ENCODE measurements around the gene ACO2.
A peak's percentile ranks its signal among the peaks of the same experiment; 100 is the strongest.

Gene ACO2

DNA sequence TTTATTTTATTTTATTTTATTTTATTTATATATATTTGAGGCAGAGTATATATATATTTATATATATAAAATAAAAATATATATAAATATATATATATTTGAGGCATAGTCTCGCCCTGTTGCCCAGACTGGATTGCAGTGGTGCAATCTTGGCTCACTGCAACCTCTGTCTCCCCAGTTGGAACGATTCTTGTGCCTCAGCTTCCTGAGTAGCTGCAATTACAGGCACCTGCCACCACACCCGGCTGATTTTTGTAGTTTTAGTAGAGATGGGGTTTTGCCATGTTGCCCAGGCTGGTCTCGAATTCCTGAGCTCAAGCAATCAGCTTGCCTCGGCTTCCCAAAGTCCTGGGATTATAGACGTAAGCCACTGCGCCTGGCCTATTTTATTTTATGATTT lies 31.4 kb downstream of the ACO2 start:
- Histone ChIP-seq H3K4me3 (ENCODE audit: low read depth, low read length) (no peak overlapping the region), H3K4me1 (no peaks in the 10 kb centered on the region), H3K27me3 (no peaks in the 10 kb centered on the region), H3K9me3 (no peaks in the 10 kb centered on the region), H3K36me3 (peaks cover 55% of the 10 kb centered on the region)
- no peak for DNase-seq
- TF ChIP-seq, protein P1, sequence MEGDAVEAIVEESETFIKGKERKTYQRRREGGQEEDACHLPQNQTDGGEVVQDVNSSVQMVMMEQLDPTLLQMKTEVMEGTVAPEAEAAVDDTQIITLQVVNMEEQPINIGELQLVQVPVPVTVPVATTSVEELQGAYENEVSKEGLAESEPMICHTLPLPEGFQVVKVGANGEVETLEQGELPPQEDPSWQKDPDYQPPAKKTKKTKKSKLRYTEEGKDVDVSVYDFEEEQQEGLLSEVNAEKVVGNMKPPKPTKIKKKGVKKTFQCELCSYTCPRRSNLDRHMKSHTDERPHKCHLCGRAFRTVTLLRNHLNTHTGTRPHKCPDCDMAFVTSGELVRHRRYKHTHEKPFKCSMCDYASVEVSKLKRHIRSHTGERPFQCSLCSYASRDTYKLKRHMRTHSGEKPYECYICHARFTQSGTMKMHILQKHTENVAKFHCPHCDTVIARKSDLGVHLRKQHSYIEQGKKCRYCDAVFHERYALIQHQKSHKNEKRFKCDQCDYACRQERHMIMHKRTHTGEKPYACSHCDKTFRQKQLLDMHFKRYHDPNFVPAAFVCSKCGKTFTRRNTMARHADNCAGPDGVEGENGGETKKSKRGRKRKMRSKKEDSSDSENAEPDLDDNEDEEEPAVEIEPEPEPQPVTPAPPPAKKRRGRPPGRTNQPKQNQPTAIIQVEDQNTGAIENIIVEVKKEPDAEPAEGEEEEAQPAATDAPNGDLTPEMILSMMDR (IDR thresholded peaks at IDR 0.05; ENCODE audit: low read depth, low read length), result no peak

DNA sequence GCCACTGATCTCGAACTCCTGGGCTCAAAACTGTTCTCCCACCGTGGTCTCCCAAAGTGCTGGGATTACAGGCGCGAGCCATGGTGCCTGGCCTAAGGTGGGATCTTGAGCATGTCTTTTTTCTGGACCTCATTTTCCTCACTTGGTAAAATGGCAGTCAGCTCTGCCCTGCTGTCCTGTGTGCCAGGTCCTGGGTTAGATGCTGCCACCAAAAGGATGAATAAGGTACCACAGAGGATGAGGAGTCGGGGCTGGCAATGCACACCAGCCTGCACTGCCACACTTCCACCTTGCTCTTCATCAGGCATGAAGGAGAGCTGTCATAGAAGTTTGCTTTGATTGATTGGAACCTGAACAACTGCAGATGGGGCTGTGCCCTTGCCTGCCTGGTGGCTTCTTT lies 32.3 kb downstream of the ACO2 start:
- Histone ChIP-seq H3K36me3 (peaks cover 55% of the 10 kb centered on the region), H3K27me3 (no peaks in the 10 kb centered on the region), H3K9me3 (no peaks in the 10 kb centered on the region), H3K4me3 (ENCODE audit: low read depth, low read length) (no peak overlapping the region), H3K4me1 (no peaks in the 10 kb centered on the region)
- TF ChIP-seq, protein P1 (IDR thresholded peaks at IDR 0.05; ENCODE audit: low read depth, low read length), result peak; percentile 50
- DNase-seq, result peak; percentile 37

DNA sequence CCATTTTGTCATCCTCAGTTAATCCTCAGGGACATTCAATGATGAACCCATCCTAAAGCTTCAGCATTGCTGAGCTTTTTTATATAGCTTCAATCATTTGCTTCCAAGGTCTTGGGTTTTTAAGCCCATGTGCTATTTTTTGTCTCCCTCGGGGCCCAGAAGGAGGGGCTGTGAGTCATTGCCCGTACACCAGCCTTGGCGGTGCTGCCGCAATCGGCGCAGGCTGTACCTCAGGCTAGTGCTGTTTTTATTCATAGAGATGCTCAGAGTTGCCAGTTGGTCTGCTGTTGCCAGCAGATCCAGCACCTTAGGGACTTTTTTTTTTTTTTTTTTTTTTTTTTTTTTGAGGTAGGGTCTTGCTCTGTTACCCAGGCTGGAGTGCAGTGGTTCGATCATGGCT lies 35.5 kb downstream of the ACO2 start:
- Histone ChIP-seq H3K36me3 (peaks cover 68% of the 10 kb centered on the region), H3K4me1 (no peaks in the 10 kb centered on the region), H3K4me3 (ENCODE audit: low read depth, low read length) (no peak overlapping the region), H3K27me3 (no peaks in the 10 kb centered on the region), H3K9me3 (no peaks in the 10 kb centered on the region)
- TF ChIP-seq, protein P1 (IDR thresholded peaks at IDR 0.05; ENCODE audit: low read depth, low read length), result no peak
- DNase-seq, result no peak

DNA sequence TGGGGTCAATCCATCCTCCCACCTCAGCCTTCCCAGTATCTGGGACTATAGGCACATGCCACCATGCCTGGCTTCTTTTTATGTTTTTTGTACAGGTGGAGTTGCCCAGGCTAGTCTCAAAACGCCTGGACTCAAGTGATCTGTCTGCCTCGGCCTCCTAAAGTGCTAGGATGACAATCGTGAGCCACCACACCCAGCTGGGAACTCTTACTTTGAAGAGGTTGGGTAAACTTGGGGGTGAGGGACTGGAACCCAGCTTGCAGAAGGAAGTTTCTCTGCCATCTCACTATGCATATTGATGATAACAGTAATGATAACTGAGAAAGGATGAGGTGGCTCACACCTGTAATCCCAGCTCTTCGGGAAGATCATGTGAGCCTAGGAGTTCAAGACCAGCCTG lies 35.9 kb downstream of the ACO2 start:
- Histone ChIP-seq H3K4me1 (no peaks in the 10 kb centered on the region), H3K4me3 (ENCODE audit: low read depth, low read length) (no peak overlapping the region), H3K36me3 (peaks cover 65% of the 10 kb centered on the region), H3K9me3 (no peaks in the 10 kb centered on the region), H3K27me3 (no peaks in the 10 kb centered on the region)
- no peak for DNase-seq
- TF ChIP-seq, protein P1 (IDR thresholded peaks at IDR 0.05; ENCODE audit: low read depth, low read length), result no peak

DNA sequence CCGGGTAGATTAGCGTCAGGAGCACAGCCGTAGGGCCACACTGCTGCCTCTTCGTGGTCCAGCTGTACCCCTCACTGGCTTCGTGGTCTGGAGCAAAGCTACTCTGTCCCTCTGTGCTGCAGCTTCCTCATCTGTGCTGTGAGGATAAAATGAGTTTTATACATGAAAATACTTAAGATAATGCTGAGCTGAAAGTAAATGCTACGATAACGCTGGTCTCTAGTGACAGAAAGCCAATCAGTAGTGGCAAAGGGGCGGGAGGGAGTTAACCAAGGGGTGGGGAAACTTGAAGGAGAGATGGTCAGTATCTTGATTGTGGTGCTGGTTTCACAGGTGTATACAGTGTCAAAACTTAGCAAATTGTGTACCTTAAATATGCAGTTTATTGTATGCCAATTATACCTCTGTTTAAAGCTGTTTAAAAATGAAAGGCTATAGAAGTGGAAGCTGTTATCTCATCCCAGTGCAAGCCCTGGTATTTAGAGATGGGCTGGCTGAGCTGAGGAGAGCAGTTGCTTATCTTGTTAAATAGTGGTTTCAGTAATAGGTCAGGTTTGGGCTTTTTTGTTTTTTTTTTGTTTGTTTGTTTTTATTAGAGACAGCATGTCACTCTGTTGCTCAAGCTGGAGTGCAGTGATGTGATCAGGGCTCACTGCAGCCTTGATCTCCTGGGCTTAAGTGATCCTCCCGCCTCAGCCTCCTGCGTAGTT lies 36.7 kb downstream of the ACO2 start:
- no peaks in the 10 kb centered on the region for H3K27me3 ChIP-seq
- no peak overlapping the region for H3K4me3 ChIP-seq (ENCODE audit: low read depth, low read length)
- TF ChIP-seq, protein P1 (IDR thresholded peaks at IDR 0.05; ENCODE audit: low read depth, low read length), result no peak
- no peaks in the 10 kb centered on the region for H3K4me1 ChIP-seq
- peaks cover 72% of the 10 kb centered on the region for H3K36me3 ChIP-seq
- no peak for DNase-seq
- H3K9me3 ChIP-seq, result no peaks in the 10 kb centered on the region

DNA sequence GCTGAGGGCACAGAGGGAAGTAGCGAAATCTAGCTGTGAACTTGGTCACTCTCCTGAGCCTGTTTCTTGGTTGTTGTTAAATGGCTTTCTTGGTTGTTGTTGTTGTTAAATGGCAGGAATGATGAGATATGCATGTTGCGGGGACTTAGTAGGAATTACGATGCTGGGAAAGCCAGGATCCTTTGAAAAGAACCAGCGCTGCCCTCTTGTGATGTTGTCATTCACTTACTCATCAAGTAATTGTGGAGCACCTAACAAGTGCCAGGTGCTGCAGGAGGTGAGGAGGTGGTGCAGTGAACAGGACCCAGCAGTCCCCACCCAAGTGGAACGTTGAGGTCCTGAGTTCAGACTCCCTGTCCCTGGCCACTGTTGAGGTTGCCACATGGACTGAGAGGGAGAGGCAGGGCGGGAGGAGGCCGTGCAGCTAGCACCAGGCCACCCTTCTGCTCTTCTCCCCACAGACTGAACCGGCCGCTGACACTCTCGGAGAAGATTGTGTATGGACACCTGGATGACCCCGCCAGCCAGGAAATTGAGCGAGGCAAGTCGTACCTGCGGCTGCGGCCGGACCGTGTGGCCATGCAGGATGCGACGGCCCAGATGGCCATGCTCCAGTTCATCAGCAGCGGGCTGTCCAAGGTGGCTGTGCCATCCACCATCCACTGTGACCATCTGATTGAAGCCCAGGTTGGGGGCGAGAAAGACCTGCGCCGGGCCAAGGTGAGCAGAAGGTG lies 38.6 kb downstream of the ACO2 start:
- H3K36me3 ChIP-seq, result peaks cover 64% of the 10 kb centered on the region
- TF ChIP-seq, protein P1 (IDR thresholded peaks at IDR 0.05; ENCODE audit: low read depth, low read length), result no peak
- H3K27me3 ChIP-seq, result no peaks in the 10 kb centered on the region
- H3K4me1 ChIP-seq, result no peaks in the 10 kb centered on the region
- no peaks in the 10 kb centered on the region for H3K9me3 ChIP-seq
- DNase-seq, result no peak
- H3K4me3 ChIP-seq (ENCODE audit: low read depth, low read length), result no peak overlapping the region

All from BE2C (cell line).